Suprapubic skin (tissue), 3 donors: ENCODE results near the gene NEUROD4.

Source experiments
- CTCF ChIP-seq, 2 donors: fragments of 200-600 bp in 1 of 2; fragments of 450-650 bp in 1 of 2; sonication (generic) in 1 of 2; IDR thresholded peaks; one replicate each; pipeline ENCODE4 v1.5.1; 2016 to 2019; ENCODE audit warnings: antibody characterized with exemption in 2 of 2, mild to moderate bottlenecking in 1 of 2, moderate library complexity in 1 of 2
- POLR2AphosphoS5 ChIP-seq, 3 donors: sonication (generic); formaldehyde crosslinking; IDR thresholded peaks; one replicate each; pipeline ENCODE4 v1.6.1; 2017; ENCODE audit warnings: antibody characterized with exemption in 3 of 3

DNA sequence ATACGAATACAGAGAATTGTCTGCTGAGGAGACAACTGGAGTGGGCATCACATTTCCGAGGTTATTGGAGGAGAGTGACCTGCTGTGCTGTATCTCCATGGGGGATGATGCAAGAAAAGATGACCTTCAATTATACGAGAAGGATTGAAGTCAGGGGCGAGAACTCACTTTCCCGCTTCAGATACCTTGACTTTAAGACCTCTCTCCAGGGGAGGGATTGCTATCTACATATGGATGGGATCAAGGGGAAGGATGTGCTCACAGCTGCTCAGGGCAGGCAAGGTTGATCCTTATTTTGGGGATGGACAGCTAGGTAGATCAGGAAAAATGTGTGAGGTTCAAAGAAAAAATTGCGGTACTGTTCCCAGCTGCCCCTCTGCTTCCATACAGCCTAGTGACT is 24.4 kb downstream of the NEUROD4 start:
- TF ChIP-seq POLR2AphosphoS5 (IDR thresholded peaks at IDR 0.05) = no peak
- no peak for TF ChIP-seq CTCF (IDR thresholded peaks at IDR 0.05)
